MM.1S (cell line): Measurements from ENCODE around the gene IRS2.

ENCODE experiments used
- DNase-seq: peaks from one replicate; pipeline ENCODE4 v3.0.0-alpha.2; 2015
- H2AFZ ChIP-seq: fragments of 300-600 bp; sonication (generic); 2 replicates; pipeline ENCODE4 v1.6.0; 2016; ENCODE audit warnings: antibody characterized with exemption, low read length
- H3F3A ChIP-seq: fragments of 300-600 bp; sonication (generic); 2 replicates; pipeline ENCODE4 v1.6.1; 2016; ENCODE audit warnings: mild to moderate bottlenecking, antibody characterized with exemption, low read length, moderate library complexity, mixed read lengths; ENCODE audit not compliant: insufficient read depth
- H3K27ac ChIP-seq: fragments of 300-600 bp; sonication (generic); 2 replicates; pipeline ENCODE4 v1.5.1; 2016; ENCODE audit warnings: mild to moderate bottlenecking, low read length
- H3K27me3 ChIP-seq: fragments of 300-600 bp; sonication (generic); replicated peaks from 2 replicates; pipeline ENCODE4 v1.6.0; 2016; ENCODE audit warnings: low read length; ENCODE audit not compliant: insufficient read depth
- H3K36me3 ChIP-seq: fragments of 300-600 bp; sonication (generic); replicated peaks from 2 replicates; pipeline ENCODE4 v1.6.1; 2016; ENCODE audit warnings: mild to moderate bottlenecking, low read length, mixed read lengths; ENCODE audit not compliant: insufficient read depth
- H3K4me1 ChIP-seq: fragments of 300-600 bp; sonication (generic); 2 replicates; pipeline ENCODE4 v1.6.1; 2016; ENCODE audit warnings: low read length, mixed read lengths
- H3K4me2 ChIP-seq: fragments of 300-600 bp; sonication (generic); 2 replicates; pipeline ENCODE4 v1.6.0; 2016; ENCODE audit warnings: low read depth, low read length
- H3K4me3 ChIP-seq: fragments of 300-600 bp; sonication (generic); 2 replicates; pipeline ENCODE4 v1.5.1; 2016; ENCODE audit warnings: low read length, mixed read lengths
- H3K79me2 ChIP-seq: fragments of 300-600 bp; sonication (generic); 2 replicates; pipeline ENCODE4 v1.6.1; 2016; ENCODE audit warnings: mixed run types, low read length, mixed read lengths
- H3K9ac ChIP-seq: fragments of 300-600 bp; sonication (generic); 2 replicates; pipeline ENCODE4 v1.6.1; 2016; ENCODE audit warnings: low read length, mixed read lengths
- H3K9me2 ChIP-seq: fragments of 300-600 bp; sonication (generic); replicated peaks from 2 replicates; pipeline ENCODE4 v1.6.1; 2016; ENCODE audit warnings: mild to moderate bottlenecking, low read length, mixed read lengths; ENCODE audit not compliant: insufficient read depth
- H3K9me3 ChIP-seq: fragments of 300-600 bp; sonication (generic); replicated peaks from 2 replicates; pipeline ENCODE4 v1.6.1; 2016; ENCODE audit warnings: mild to moderate bottlenecking, low read length, mixed read lengths; ENCODE audit not compliant: insufficient read depth
- H4K20me1 ChIP-seq: fragments of 300-600 bp; sonication (generic); 2 replicates; pipeline ENCODE4 v1.6.1; 2016; ENCODE audit warnings: mild to moderate bottlenecking, low read length, moderate library complexity, mixed read lengths; ENCODE audit not compliant: insufficient read depth
- CTCF ChIP-seq: fragments of 300-600 bp; sonication (generic); IDR thresholded peaks from 2 replicates; pipeline ENCODE4 v1.5.1; 2016; ENCODE audit warnings: antibody characterized with exemption, low read length, mixed read lengths
- EZH2 ChIP-seq: fragments of 300-600 bp; sonication (generic); optimal IDR thresholded peaks from 2 replicates; pipeline ENCODE3; 2017; ENCODE audit warnings: low read depth, mild to moderate bottlenecking, antibody characterized with exemption, low read length, mixed read lengths
- EZH2phosphoT487 ChIP-seq: fragments of 300-600 bp; sonication (generic); IDR thresholded peaks from 2 replicates; pipeline ENCODE4 v1.6.1; 2018; ENCODE audit warnings: antibody characterized with exemption, low read length

IRS2 gene

DNA sequence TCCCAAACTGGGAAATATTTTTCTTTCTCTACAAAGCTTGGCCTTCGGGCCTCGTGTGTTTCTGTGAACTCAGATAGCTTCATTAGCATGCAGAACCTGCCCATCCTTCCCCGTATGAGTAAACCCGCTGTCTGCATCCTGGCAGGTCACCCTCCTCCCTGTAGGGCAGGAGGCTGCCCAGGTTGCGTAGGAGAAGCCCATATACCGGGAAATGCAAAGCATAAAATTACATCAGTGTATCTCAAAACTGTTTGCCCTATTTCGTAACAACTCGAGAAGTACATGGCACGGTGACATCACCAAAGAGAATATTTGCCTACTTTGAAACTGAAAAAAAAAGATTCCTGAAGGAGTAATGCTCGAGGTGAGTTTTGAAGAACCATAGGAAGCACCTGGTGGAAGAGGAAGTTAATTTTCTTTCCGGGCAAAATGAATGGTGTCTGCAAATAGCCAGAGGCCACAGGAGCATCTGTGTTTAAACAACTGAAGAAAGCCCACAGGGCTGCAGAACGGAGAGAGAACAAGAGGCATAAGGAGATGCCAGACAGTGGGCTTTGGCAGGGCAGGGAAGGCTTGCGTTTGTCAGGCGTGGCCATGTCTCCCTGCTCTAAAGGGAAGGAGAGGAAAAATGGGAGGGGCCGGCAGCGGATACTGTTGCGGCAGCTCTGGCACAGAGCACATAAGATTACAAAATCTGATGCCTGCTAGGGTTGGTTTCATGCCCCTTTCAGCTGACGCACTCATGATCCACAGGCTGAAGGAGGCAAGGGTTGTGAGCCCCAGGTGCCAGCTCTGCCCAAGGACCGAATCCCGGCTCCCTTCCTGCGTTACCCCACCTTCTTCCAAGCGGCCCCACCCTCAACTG is 81.4 kb downstream of the IRS2 start:
- no peak overlapping the region for H3K27ac ChIP-seq
- no peak overlapping the region for H3K9ac ChIP-seq
- no peak overlapping the region for H3K4me3 ChIP-seq
- no peak overlapping the region for H2AFZ ChIP-seq
- no peak for DNase-seq
- no peaks in the 10 kb centered on the region for H3F3A ChIP-seq
- no peaks in the 10 kb centered on the region for H3K27me3 ChIP-seq
- no peaks in the 10 kb centered on the region for H3K9me3 ChIP-seq
- no peaks in the 10 kb centered on the region for H3K9me2 ChIP-seq
- no peaks in the 10 kb centered on the region for H3K36me3 ChIP-seq
- no peaks in the 10 kb centered on the region for H3K79me2 ChIP-seq
- H3K4me2 ChIP-seq: no peak overlapping the region
- TF ChIP-seq CTCF (no peak), EZH2phosphoT487 (no peak), EZH2 (no peak)
- H4K20me1 ChIP-seq: no peaks in the 10 kb centered on the region
- H3K4me1 ChIP-seq: no peaks in the 10 kb centered on the region

DNA sequence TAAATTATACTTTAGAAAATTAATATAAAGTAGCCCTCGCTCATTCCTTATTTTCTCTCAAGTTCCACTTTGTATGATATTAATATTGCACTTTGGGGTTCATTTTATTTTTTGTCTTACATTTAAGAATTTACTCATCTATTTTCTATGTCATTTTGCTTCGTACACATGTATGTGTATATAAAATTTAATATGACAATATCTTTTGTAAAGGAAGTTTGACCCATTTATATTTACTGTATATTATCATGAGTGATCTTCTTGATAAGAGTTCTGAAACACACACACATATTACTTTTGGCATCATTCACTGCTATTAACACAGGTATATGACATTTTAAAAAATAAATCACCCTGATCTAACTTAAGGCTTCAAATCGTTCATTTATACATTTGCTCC is 83.1 kb downstream of the IRS2 start:
- H3K9me3 ChIP-seq: no peaks in the 10 kb centered on the region
- H3K4me2 ChIP-seq: no peak overlapping the region
- no peaks in the 10 kb centered on the region for H3K9me2 ChIP-seq
- no peaks in the 10 kb centered on the region for H3K79me2 ChIP-seq
- no peaks in the 10 kb centered on the region for H3K36me3 ChIP-seq
- no peak overlapping the region for H3K9ac ChIP-seq
- no peaks in the 10 kb centered on the region for H4K20me1 ChIP-seq
- no peaks in the 10 kb centered on the region for H3K4me1 ChIP-seq
- no peak overlapping the region for H3K4me3 ChIP-seq
- H2AFZ ChIP-seq: no peak overlapping the region
- H3K27ac ChIP-seq: no peak overlapping the region
- no peak for DNase-seq
- TF ChIP-seq EZH2phosphoT487 (no peak), CTCF (no peak), EZH2 (no peak)
- no peaks in the 10 kb centered on the region for H3K27me3 ChIP-seq
- no peaks in the 10 kb centered on the region for H3F3A ChIP-seq
